ENCODE results near the gene STKLD1. TPM values are rescaled to one million over a fixed set of nuclear protein-coding genes. Genes with fewer than 3 reads are reported as not detected.

Gene STKLD1
- total and polyA plus RNA-seq, 2 experiments from 2014 or later, result 2.2 to 5.1 TPM

DNA sequence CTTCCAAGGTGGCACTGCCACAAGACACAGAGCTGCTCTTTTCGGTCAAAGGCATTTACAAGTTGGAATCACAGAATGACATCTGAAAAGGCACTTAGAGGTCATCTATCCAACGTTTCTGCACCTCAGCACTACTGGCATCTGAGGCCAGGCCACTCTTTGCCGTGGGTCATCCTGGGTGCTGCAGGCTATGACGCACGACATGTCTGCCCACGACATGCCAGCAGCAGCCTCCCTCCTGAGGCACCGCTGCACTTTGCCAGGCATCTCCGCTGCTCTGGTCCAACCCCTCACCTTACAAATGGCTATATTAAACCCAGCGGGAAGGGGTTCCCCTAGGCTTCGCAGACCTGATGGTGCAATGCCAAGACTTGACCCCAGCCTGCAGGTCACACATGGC, 8.4 kb upstream of the STKLD1 start:
- Histone ChIP-seq H3K27me3 (no peaks in the 10 kb centered on the region), H3K4me3 (no peak overlapping the region), H3K27ac (no peak overlapping the region), H3K4me1 (ENCODE audit: low read depth) (no peaks in the 10 kb centered on the region), H3K36me3 (peaks cover 27% of the 10 kb centered on the region), H3K9me3 (ENCODE audit: low read depth) (no peaks in the 10 kb centered on the region)
- no peak for DNase-seq (ENCODE audit: low read depth in 1 of 2, low spot score in 1 of 2)
- TF ChIP-seq, protein P1, sequence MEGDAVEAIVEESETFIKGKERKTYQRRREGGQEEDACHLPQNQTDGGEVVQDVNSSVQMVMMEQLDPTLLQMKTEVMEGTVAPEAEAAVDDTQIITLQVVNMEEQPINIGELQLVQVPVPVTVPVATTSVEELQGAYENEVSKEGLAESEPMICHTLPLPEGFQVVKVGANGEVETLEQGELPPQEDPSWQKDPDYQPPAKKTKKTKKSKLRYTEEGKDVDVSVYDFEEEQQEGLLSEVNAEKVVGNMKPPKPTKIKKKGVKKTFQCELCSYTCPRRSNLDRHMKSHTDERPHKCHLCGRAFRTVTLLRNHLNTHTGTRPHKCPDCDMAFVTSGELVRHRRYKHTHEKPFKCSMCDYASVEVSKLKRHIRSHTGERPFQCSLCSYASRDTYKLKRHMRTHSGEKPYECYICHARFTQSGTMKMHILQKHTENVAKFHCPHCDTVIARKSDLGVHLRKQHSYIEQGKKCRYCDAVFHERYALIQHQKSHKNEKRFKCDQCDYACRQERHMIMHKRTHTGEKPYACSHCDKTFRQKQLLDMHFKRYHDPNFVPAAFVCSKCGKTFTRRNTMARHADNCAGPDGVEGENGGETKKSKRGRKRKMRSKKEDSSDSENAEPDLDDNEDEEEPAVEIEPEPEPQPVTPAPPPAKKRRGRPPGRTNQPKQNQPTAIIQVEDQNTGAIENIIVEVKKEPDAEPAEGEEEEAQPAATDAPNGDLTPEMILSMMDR (IDR thresholded peaks at IDR 0.05; ENCODE audit: low read depth, low read length), result no peak

DNA sequence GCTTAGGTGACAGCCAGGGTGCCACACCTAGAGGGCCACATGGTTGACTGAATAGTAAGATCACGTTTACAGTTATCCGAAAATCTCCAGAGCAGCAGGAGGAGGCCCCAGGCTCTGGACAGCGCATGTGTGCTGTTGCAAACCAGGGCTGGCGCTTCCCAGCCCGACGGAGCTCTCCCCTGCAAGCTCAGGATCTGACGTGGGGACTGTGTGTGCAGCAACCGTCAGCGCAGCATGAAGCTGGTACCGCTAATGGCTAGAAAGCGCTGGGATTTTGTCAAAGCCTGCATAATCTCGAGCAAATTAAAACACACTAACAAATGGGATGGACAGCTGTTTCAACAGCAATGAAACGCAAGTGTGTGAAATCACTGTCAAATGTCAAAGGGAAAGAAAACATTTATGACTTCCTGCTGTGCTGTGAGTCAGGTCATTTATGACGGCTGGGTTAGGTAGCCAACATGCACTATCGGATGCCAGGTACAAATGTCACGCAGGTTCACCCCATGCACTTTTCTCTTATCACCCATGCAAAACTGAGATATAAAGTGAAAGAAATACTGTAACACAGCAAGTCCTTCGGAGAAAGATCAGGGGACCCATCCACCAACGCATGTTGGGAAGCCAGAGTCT, 7.8 kb upstream of the STKLD1 start:
- Histone ChIP-seq H3K36me3 (peaks cover 31% of the 10 kb centered on the region), H3K27me3 (no peaks in the 10 kb centered on the region), H3K27ac (no peak overlapping the region), H3K4me3 (no peak overlapping the region), H3K9me3 (ENCODE audit: low read depth) (no peaks in the 10 kb centered on the region), H3K4me1 (ENCODE audit: low read depth) (no peaks in the 10 kb centered on the region)
- TF ChIP-seq, protein P1 (IDR thresholded peaks at IDR 0.05; ENCODE audit: low read depth, low read length), result no peak
- DNase-seq (ENCODE audit: low read depth in 1 of 2, low spot score in 1 of 2), result no peak

DNA sequence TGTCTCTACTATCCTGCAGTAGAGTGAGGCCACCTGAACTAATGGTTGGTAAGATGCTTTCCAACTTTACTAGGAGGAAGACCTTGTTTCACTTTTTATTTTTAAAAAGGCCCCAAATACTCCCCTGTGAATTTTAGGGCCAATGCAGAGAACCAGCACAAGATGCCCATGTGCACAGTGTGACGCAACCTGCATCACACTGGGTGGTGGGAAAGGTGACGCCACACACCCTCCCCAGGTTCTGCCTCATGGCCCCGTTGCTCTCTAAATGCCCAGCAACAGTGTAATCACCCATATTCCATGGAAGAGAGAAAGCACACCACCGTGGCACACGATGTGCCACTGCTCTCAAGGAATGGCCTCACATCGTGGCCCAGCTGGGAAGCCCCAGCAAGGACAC, 6.7 kb upstream of the STKLD1 start:
- Histone ChIP-seq H3K27ac (no peak overlapping the region), H3K4me1 (ENCODE audit: low read depth) (no peaks in the 10 kb centered on the region), H3K36me3 (peaks cover 31% of the 10 kb centered on the region), H3K9me3 (ENCODE audit: low read depth) (no peaks in the 10 kb centered on the region), H3K27me3 (no peaks in the 10 kb centered on the region), H3K4me3 (no peak overlapping the region)
- DNase-seq (ENCODE audit: low read depth in 1 of 2, low spot score in 1 of 2), result no peak
- TF ChIP-seq, protein P1 (IDR thresholded peaks at IDR 0.05; ENCODE audit: low read depth, low read length), result no peak

DNA sequence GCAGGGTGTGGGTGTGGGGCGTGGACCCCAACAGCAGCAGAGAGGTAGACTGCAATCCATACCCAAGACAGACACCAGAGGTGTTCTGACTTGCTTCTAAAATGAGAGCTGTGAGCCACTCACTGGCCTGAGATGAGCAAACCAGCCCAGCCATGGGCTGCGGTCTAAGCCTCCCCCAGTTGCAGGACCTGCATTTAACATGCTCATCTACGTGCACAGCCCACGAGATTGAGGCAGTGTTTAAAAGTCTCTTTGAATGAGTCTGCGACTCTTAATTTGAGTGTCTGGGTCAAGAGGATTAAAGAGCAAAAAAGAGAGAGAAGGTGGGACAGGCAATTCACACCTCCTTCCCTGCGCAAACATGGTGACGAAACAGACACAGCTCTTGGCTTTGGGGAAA, 6.2 kb upstream of the STKLD1 start:
- TF ChIP-seq, protein P1 (IDR thresholded peaks at IDR 0.05; ENCODE audit: low read depth, low read length), result no peak
- DNase-seq (ENCODE audit: low read depth in 1 of 2, low spot score in 1 of 2), result no peak
- Histone ChIP-seq H3K4me3 (no peak overlapping the region), H3K27ac (no peak overlapping the region), H3K9me3 (ENCODE audit: low read depth) (no peaks in the 10 kb centered on the region), H3K36me3 (peaks cover 28% of the 10 kb centered on the region), H3K27me3 (no peaks in the 10 kb centered on the region), H3K4me1 (ENCODE audit: low read depth) (no peaks in the 10 kb centered on the region)

DNA sequence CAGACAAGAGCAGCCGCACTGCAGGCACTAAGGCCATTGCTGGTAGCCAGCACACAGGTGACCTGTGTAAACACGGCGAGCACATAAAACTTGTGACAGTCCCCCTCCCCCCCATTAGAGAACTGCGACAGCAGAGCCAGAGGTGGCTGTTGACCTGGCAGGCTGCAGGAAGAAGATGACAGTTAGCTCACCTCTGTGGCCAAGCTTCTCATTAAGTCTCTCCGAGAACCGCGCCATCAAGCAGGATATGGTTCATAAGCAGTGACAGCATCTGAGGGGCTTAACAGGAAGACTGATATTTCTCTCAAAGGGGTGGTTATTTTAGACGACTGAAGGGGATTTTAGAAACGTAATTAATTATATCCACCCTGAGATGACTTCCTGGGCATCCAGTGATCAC, 5.5 kb upstream of the STKLD1 start:
- H3K36me3 ChIP-seq, result peaks cover 21% of the 10 kb centered on the region
- H3K4me1 ChIP-seq (ENCODE audit: low read depth), result no peaks in the 10 kb centered on the region
- H3K27ac ChIP-seq, result no peak overlapping the region
- TF ChIP-seq, protein P1 (IDR thresholded peaks at IDR 0.05; ENCODE audit: low read depth, low read length), result no peak
- no peak overlapping the region for H3K4me3 ChIP-seq
- H3K27me3 ChIP-seq, result no peaks in the 10 kb centered on the region
- H3K9me3 ChIP-seq (ENCODE audit: low read depth), result no peaks in the 10 kb centered on the region
- DNase-seq (ENCODE audit: low read depth in 1 of 2, low spot score in 1 of 2), result no peak
